GM10266 (cell line): ENCODE data around the gene OR1I1.

ENCODE experiments used
- DNase-seq: peaks from one replicate; pipeline ENCODE4 v3.0.0; 2012; ENCODE audit errors: extremely low spot score
- TF ChIP-seq, protein P1 (sequence below): IDR thresholded peaks from 2 replicates; pipeline ENCODE4 v1.5.1; 2012; ENCODE audit warnings: mild to moderate bottlenecking, low read depth; ENCODE audit not compliant: control insufficient read depth, insufficient read depth; ENCODE audit errors: missing control alignments

The OR1I1 gene, protein sequence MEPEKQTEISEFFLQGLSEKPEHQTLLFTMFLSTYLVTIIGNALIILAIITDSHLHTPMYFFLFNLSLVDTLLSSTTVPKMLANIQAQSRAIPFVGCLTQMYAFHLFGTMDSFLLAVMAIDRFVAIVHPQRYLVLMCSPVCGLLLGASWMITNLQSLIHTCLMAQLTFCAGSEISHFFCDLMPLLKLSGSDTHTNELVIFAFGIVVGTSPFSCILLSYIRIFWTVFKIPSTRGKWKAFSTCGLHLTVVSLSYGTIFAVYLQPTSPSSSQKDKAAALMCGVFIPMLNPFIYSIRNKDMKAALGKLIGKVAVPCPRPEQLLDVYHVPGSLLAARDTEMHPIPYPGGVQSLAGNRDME

DNA sequence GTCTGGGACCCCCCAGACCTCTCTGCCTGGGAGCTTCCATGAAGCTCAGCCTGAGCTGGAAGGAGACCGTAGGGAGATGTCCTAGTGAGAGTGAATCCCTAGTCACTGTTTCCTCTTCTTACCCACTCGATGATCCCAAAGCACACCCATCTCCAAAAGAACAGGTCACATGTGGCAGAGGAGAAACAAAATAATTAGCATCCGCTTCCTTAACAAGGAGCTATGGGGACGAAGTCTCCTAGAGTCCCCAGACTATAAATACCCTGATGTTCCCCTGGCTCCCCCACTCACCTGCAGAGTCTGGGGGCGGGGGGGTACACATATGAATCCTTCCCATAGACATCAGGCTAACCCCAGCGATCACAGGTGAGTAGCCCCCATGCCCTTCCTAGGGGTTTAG lies at the start of gene OR1I1:
OR1I1 (plus strand) TSS at position 301 of the 400 bp plus-strand sequence. CDS start 4,855 bp downstream, outside the sequence.
- TF ChIP-seq, protein P1, sequence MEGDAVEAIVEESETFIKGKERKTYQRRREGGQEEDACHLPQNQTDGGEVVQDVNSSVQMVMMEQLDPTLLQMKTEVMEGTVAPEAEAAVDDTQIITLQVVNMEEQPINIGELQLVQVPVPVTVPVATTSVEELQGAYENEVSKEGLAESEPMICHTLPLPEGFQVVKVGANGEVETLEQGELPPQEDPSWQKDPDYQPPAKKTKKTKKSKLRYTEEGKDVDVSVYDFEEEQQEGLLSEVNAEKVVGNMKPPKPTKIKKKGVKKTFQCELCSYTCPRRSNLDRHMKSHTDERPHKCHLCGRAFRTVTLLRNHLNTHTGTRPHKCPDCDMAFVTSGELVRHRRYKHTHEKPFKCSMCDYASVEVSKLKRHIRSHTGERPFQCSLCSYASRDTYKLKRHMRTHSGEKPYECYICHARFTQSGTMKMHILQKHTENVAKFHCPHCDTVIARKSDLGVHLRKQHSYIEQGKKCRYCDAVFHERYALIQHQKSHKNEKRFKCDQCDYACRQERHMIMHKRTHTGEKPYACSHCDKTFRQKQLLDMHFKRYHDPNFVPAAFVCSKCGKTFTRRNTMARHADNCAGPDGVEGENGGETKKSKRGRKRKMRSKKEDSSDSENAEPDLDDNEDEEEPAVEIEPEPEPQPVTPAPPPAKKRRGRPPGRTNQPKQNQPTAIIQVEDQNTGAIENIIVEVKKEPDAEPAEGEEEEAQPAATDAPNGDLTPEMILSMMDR: no peak

DNA sequence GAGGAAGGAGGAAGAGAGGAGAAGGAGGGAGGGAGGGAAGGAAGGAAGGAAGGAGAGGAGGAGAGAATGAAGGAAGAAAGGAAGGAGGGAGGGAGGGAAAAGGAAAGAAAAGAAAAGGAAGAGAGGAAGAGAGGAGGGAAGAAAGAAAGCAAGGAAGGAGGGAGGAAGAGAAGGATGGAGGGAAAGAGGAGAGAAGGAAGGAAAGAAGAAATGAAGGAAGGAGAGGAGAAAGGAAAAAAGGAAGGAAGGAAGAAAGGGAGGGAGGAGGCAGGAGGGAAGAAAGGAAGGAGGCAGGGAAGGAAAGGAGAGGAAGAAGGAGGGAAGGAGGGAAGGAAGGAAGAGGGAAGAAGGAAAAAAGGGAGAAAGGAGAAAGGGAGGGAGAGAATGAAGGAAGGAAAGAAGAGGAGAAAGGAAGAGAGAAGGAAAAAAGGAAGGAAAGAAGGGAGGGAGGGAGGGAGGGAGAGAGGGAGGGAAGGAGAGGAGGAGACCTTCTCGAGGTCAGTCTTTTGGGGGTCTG lies 46.2 kb upstream of the OR1I1 start:
- TF ChIP-seq, protein P1: no peak

More for the DNA sequence above, at the start of gene OR1I1:
- no peak for DNase-seq

DNA sequence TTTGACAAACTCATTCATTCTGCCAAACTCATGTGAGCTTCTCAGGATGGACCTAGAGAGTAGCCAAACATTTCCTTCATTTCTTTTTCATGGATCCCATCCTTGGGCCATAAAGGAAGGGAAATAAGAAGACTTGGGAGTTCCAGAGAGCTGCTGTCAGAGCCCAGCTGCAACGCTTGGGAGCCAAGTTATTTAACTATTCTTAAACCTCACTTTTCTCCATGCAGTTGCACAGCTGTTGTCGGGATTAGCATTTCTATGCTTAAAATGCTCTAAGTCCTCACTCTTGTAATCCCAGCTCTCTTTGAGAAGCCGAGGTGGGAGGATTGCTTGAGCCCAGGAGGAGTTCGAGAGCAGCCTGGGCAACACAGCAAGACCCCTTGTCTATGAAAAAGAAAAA lies 44.4 kb upstream of the OR1I1 start:
- TF ChIP-seq, protein P1: no peak
- no peak for DNase-seq

More for the DNA sequence above, 46.2 kb upstream of the OR1I1 start:
- no peak for DNase-seq

DNA sequence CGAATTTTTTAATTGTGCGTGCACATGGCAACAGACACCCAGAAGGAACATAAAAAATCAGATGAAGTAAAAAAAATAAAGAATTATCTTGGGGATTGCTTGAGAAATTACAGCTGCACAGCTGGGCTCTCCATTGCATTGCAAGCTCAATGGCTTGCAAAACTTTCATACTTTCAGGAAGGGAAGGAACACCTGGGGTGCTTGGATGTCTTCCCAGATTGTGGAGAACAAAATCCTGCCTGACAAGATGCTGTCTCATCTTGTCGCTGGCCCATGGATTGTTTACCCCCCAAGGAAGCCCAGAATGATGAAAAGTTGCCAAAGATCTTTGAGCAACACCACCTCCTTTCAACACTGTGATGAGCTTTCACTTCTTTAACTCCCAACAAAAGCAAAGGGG lies 43.7 kb upstream of the OR1I1 start:
- TF ChIP-seq, protein P1: no peak

DNA sequence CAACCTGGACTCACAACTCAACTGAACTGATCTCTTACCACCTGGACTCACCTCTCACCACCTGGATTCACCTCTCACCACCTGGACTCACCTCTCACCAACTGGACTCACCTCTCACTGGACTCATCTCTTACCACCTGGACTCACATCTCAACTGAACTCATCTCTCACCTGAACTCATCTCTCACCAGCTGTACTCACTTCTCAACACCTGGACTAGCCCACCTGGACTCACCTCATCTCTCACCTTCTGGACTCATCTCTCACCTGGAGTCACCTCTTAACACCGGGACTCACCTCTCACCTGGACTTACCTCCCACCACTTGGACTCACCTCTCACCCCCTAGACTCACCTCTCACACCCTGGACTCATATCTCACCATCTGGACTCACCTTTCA lies 40.0 kb upstream of the OR1I1 start:
- TF ChIP-seq, protein P1: no peak

More for the DNA sequence above, 43.7 kb upstream of the OR1I1 start:
- no peak for DNase-seq

DNA sequence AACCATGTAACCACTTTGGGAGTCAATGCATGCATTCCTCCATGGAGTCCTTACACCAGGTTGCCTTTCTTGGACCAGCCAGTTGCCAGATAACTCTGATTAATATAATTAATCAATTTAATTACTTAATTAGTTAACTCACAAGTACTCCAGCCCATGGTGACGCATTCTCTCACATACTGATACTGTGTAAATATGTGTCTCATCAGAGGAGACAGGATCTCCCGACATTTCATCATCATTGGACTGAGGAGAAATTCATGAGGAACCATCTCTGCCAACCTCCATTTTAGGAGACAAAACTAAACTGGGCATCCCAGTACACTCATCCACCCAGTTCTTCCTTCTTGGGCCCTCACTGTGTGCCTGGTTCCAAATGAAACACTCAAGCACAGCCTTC lies 39.2 kb upstream of the OR1I1 start:
- no peak for DNase-seq
- TF ChIP-seq, protein P1: no peak

More for the DNA sequence above, 40.0 kb upstream of the OR1I1 start:
- no peak for DNase-seq

DNA sequence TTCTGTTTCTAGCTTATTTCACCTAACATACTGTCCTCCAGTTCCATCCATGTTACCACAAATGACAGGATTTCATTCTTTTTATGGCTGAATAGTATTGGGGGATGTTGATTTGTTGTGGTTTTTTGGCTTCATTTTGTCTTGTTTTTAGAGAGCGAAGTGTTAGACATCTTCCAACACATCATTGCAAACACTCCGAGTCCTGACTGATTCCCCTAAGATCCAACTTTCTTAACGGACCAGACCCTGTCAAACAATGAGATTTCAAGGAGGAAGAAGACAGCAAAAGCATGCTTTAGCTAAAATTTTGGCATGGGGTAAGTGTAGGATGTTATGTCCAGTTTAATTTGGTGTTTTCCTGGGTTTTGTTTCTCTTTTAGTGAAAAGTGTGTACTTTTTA lies 36.5 kb upstream of the OR1I1 start:
- TF ChIP-seq, protein P1: no peak
- no peak for DNase-seq
